CD4-positive, alpha-beta T cell treated with Interleukin-15 for 1 hour (primary cell): Measurements from ENCODE around the gene SMIM7.
A peak's percentile ranks its signal among the peaks of the same experiment; 100 is the strongest.
"Not testable (repeated sequence)": the region's sequence is repeated elsewhere in the genome, so short reads cannot be mapped to it uniquely, and the experiment has no call there.

Source experiments
- DNase-seq: peaks from one replicate; pipeline ENCODE4 v3.0.0-alpha.2; 2020

SMIM7 gene

GRCh38 chr19:16654140-16654539 is 5.8 kb downstream of the SMIM7 start:
- DNase-seq: no peak

- no peak for DNase-seq
These were observed 7.1 kb downstream of the SMIM7 start for GRCh38 chr19:16652854-16653253.

- DNase-seq: not testable (repeated sequence)
These were observed 8.3 kb downstream of the SMIM7 start for GRCh38 chr19:16651421-16652188.

GRCh38 chr19:16650821-16651220 is 9.1 kb downstream of the SMIM7 start:
- no peak for DNase-seq

- no peak for DNase-seq
These were observed 10.2 kb downstream of the SMIM7 start for GRCh38 chr19:16649734-16650133.

GRCh38 chr19:16645140-16645539 is 14.8 kb downstream of the SMIM7 start:
- no peak for DNase-seq

GRCh38 chr19:16641695-16642094 is 18.2 kb downstream of the SMIM7 start:
- DNase-seq: no peak

GRCh38 chr19:16640951-16641350 is 19.0 kb downstream of the SMIM7 start:
- DNase-seq: no peak

- no peak for DNase-seq
These were observed 21.3 kb downstream of the SMIM7 start for GRCh38 chr19:16638666-16639065.

GRCh38 chr19:16637535-16637934 is 22.4 kb downstream of the SMIM7 start:
- no peak for DNase-seq

- DNase-seq: no peak
These were observed 28.5 kb downstream of the SMIM7 start for GRCh38 chr19:16631465-16631864.

- no peak for DNase-seq
These were observed 30.8 kb downstream of the SMIM7 start for GRCh38 chr19:16628984-16629691.

- peak; percentile 93 for DNase-seq
These were observed 31.6 kb downstream of the SMIM7 start, which contains the start of gene MED26 for GRCh38 chr19:16628183-16628983. Gene MED26, minus strand, starts transcription at chr19:16628204. Its CDS starts 261 bp downstream, at chr19:16627943.

GRCh38 chr19:16627928-16628182 is 32.1 kb downstream of the SMIM7 start:
- DNase-seq: no peak

- no peak for DNase-seq
These were observed 32.6 kb downstream of the SMIM7 start for GRCh38 chr19:16627193-16627927.

- DNase-seq: no peak
These were observed 33.1 kb downstream of the SMIM7 start for GRCh38 chr19:16626796-16627192.

GRCh38 chr19:16625163-16625958 is 34.6 kb downstream of the SMIM7 start:
- DNase-seq: no peak

- no peak for DNase-seq
These were observed 35.7 kb downstream of the SMIM7 start for GRCh38 chr19:16624236-16624635.

- DNase-seq: no peak
These were observed 36.4 kb downstream of the SMIM7 start for GRCh38 chr19:16623576-16623975.

- DNase-seq: no peak
These were observed 36.9 kb downstream of the SMIM7 start for GRCh38 chr19:16623066-16623465.

- no peak for DNase-seq
These were observed 38.7 kb downstream of the SMIM7 start for GRCh38 chr19:16621165-16621800.

- no peak for DNase-seq
These were observed 39.4 kb downstream of the SMIM7 start for GRCh38 chr19:16620584-16620983.
